Osteocyte (in vitro differentiated cells): ENCODE results near the gene OR1I1. TPM values are rescaled to one million over a fixed set of nuclear protein-coding genes. Genes with fewer than 3 reads are reported as not detected.

Experiments used
- DNase-seq: peaks from one replicate; pipeline ENCODE4 v3.0.0; 2021; ENCODE audit warnings: mixed read lengths; ENCODE audit not compliant: unreplicated experiment; ENCODE audit errors: extremely low spot score
- H3K27ac Mint-ChIP-seq: one replicate; pipeline ENCODE4 v1.8.0; 2021; ENCODE audit warnings: mild to moderate bottlenecking, mixed read lengths; ENCODE audit not compliant: unreplicated experiment
- H3K27me3 Mint-ChIP-seq: one replicate; pipeline ENCODE4 v1.8.0; 2021; ENCODE audit warnings: mixed read lengths; ENCODE audit not compliant: unreplicated experiment
- H3K36me3 Mint-ChIP-seq: one replicate; pipeline ENCODE4 v1.8.0; 2021; ENCODE audit warnings: mixed read lengths; ENCODE audit not compliant: unreplicated experiment
- H3K4me1 Mint-ChIP-seq: one replicate; pipeline ENCODE4 v1.8.0; 2021; ENCODE audit warnings: mixed read lengths; ENCODE audit not compliant: unreplicated experiment
- H3K4me3 Mint-ChIP-seq: one replicate; pipeline ENCODE4 v1.8.0; 2021; ENCODE audit warnings: mild to moderate bottlenecking, moderate library complexity, mixed read lengths; ENCODE audit not compliant: unreplicated experiment
- H3K9me3 Mint-ChIP-seq: one replicate; pipeline ENCODE4 v1.8.0; 2021; ENCODE audit warnings: mixed read lengths; ENCODE audit not compliant: unreplicated experiment
- total RNA-seq: library from RNA; stranded (reverse); gene quantifications from 2 replicates; pipeline ENCODE4 v1.2.1, GENCODE V29; 2021
- TF ChIP-seq, protein P1 (sequence below): fragments of 200-600 bp; sonication (generic); IDR thresholded peaks from 2 replicates; pipeline ENCODE4 v1.5.0; 2021; ENCODE audit warnings: antibody characterized with exemption, mild to moderate bottlenecking, moderate library complexity

Gene OR1I1
- total RNA-seq, 1 donor from 2014 or later: not detected

- Mint-ChIP-seq H3K4me1 (peaks cover 4% of the 10 kb centered on the region), H3K27me3 (no peaks in the 10 kb centered on the region), H3K36me3 (peaks cover 47% of the 10 kb centered on the region), H3K4me3 (no peak overlapping the region), H3K27ac (no peak overlapping the region), H3K9me3 (no peaks in the 10 kb centered on the region)
- no peak for DNase-seq
- TF ChIP-seq, protein P1, sequence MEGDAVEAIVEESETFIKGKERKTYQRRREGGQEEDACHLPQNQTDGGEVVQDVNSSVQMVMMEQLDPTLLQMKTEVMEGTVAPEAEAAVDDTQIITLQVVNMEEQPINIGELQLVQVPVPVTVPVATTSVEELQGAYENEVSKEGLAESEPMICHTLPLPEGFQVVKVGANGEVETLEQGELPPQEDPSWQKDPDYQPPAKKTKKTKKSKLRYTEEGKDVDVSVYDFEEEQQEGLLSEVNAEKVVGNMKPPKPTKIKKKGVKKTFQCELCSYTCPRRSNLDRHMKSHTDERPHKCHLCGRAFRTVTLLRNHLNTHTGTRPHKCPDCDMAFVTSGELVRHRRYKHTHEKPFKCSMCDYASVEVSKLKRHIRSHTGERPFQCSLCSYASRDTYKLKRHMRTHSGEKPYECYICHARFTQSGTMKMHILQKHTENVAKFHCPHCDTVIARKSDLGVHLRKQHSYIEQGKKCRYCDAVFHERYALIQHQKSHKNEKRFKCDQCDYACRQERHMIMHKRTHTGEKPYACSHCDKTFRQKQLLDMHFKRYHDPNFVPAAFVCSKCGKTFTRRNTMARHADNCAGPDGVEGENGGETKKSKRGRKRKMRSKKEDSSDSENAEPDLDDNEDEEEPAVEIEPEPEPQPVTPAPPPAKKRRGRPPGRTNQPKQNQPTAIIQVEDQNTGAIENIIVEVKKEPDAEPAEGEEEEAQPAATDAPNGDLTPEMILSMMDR: no peak
Measured at GRCh38 chr19:15116856-15117255, 34.8 kb downstream of the OR1I1 start.

DNA sequence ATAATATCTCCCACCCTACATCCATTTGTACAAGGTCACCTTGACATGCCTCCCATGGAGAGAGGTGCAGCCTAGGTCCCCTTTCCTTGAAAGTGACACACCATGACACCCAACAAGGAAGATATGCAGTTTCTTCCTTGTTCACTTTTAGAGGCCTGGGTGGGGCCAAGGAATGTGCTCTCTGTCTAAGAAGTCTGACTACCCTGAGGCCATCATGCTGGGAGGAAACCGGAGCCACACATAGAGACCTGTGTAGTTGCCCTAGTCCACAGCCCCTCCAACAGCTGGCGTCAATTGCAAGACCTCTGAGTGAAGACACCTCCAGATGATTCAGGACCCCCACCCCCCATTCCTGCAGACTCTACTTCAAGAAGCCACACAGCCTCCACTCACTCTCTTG lies 36.2 kb downstream of the OR1I1 start:
- no peak for DNase-seq
- Mint-ChIP-seq H3K4me1 (peaks cover 4% of the 10 kb centered on the region), H3K36me3 (peaks cover 40% of the 10 kb centered on the region), H3K9me3 (no peaks in the 10 kb centered on the region), H3K27me3 (no peaks in the 10 kb centered on the region), H3K4me3 (no peak overlapping the region), H3K27ac (no peak overlapping the region)
- TF ChIP-seq, protein P1: no peak

GRCh38 chr19:15118789-15119494 lies 36.9 kb downstream of the OR1I1 start:
- H3K4me1 Mint-ChIP-seq: peaks cover 8% of the 10 kb centered on the region
- no peak overlapping the region for H3K27ac Mint-ChIP-seq
- no peaks in the 10 kb centered on the region for H3K27me3 Mint-ChIP-seq
- TF ChIP-seq, protein P1: no peak
- H3K36me3 Mint-ChIP-seq: peaks cover 37% of the 10 kb centered on the region
- no peaks in the 10 kb centered on the region for H3K9me3 Mint-ChIP-seq
- H3K4me3 Mint-ChIP-seq: no peak overlapping the region
- DNase-seq: no peak

DNA sequence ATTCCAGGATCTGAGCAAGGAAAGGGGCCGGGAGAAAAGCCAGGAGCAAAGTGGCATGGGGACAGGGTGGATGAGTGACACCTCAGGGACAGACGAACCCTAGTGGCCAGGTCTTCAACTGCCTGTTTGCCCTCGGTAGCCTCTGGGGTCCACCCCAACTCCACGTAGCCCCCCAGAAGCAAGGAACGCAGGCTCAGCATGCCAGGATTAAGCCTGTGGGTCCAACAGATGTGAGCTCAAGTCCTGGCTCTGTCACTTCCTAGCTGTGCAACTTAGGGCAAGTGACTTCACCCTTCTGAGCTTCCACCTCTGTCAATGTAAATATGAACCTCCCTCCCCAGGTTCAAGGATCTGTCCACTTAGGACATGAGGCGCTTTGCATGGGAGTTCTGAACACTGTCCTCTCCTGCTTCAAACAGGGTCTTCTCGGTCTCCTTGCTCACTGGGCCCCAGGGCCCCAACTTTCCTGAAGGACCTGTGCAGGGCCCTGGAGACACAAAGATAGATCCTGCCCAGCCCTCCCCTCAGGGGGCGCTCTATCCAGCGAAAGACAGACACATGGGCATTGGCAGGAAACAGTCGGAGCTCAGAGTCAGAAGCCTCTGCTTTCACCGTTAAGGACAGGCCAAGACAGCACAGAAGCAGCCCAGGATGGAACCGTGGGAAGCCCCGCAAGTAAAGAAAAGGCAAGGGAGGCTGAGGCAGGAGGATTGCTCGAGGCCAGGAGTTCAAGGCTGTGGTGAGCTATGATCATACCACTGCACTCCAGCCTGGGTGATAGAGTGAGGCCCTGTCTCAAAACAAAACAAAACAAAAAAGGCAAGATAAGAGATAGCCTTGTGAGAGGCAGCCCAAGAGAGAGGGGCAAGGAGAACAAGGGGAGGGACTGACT lies 38.4 kb downstream of the OR1I1 start:
- no peaks in the 10 kb centered on the region for H3K27me3 Mint-ChIP-seq
- DNase-seq: no peak
- TF ChIP-seq, protein P1: no peak
- no peaks in the 10 kb centered on the region for H3K9me3 Mint-ChIP-seq
- no peak overlapping the region for H3K27ac Mint-ChIP-seq
- peaks cover 21% of the 10 kb centered on the region for H3K4me1 Mint-ChIP-seq
- peaks cover 37% of the 10 kb centered on the region for H3K36me3 Mint-ChIP-seq
- H3K4me3 Mint-ChIP-seq: no peak overlapping the region
